ENCODE results near the gene GSC2.

GSC2 gene

GRCh38 chr22:19151329-19152191 lies 1.5 kb upstream of the GSC2 start:
- DNase-seq = no peak

GRCh38 chr22:19150482-19151328 lies 613 bp upstream of the GSC2 start:
- DNase-seq = no peak

- peak in 1 of 2 donors; percentile 46 for DNase-seq
These were observed 827 bp downstream of the GSC2 start for GRCh38 chr22:19149047-19149883.

- DNase-seq = no peak
These were observed 1.6 kb downstream of the GSC2 start for GRCh38 chr22:19148417-19149046.

- no peak for DNase-seq
These were observed 2.8 kb downstream of the GSC2 start for GRCh38 chr22:19147195-19147780.

GRCh38 chr22:19146215-19146968 lies 3.7 kb downstream of the GSC2 start:
- DNase-seq = no peak

GRCh38 chr22:19143967-19144400 lies 6.1 kb downstream of the GSC2 start:
- DNase-seq = peak; percentile 47 to 59

GRCh38 chr22:19143212-19143611 lies 6.9 kb downstream of the GSC2 start:
- DNase-seq = no peak

- DNase-seq = no peak
These were observed 7.7 kb downstream of the GSC2 start for GRCh38 chr22:19142394-19142793.

- DNase-seq = no peak
These were observed 10.1 kb downstream of the GSC2 start for GRCh38 chr22:19139974-19140373.

- DNase-seq = no peak
These were observed 11.1 kb downstream of the GSC2 start for GRCh38 chr22:19139001-19139356.

GRCh38 chr22:19138217-19139000 lies 11.7 kb downstream of the GSC2 start:
- DNase-seq = no peak

- DNase-seq = no peak
These were observed 12.5 kb downstream of the GSC2 start for GRCh38 chr22:19137384-19138216.

- DNase-seq = no peak
These were observed 13.2 kb downstream of the GSC2 start for GRCh38 chr22:19136915-19137314.

- DNase-seq = no peak
These were observed 15.2 kb downstream of the GSC2 start for GRCh38 chr22:19134874-19135273.

GRCh38 chr22:19134176-19134831 lies 15.8 kb downstream of the GSC2 start:
- DNase-seq = no peak

GRCh38 chr22:19133561-19133960 lies 16.5 kb downstream of the GSC2 start:
- no peak for DNase-seq

GRCh38 chr22:19132693-19133400 lies 17.2 kb downstream of the GSC2 start:
- no peak for DNase-seq

Measured in CD4-positive, alpha-beta T cell treated with Interferon alpha-2 for 1 hour (primary cell).